ENCODE data around the gene TAOK2. TPM values are rescaled to one million over a fixed set of nuclear protein-coding genes. Genes with fewer than 3 reads are reported as not detected.
A peak's percentile ranks its signal among the peaks of the same experiment; 100 is the strongest.
"Not testable (repeated sequence)": the region's sequence is repeated elsewhere in the genome, so short reads cannot be mapped to it uniquely, and the experiment has no call there.

The TAOK2 gene
- total RNA-seq, 2 experiments from 2014 or later, result 13.1 to 14.1 TPM

GRCh38 chr16:29927070-29927905 lies 46.4 kb upstream of the TAOK2 start:
- ChIA-PET CTCF (interaction anchor here (1.2 to 1.8 kb wide), 3 partner anchors 32 to 120 kb away, joined by 3 to 10 read pairs (median 7); partner anchors contain the start of gene TMEM219), POLR2A (interaction anchor here (0.7 to 3.0 kb wide), 14 partner anchors 7 to 227 kb away, joined by 3 to 40 read pairs (median 6); partner anchors contain the start of genes ASPHD1, HIRIP3, INO80E and KIF22)
- Mint-ChIP-seq H3K36me3 (ENCODE audit: low read depth) (peaks cover 25% of the 10 kb centered on the region), H3K9me3 (no peaks in the 10 kb centered on the region), H3K4me1 (ENCODE audit: low read depth) (peaks cover 37% of the 10 kb centered on the region), H3K4me3 (peak overlapping the region; percentile 95), H3K27me3 (no peaks in the 10 kb centered on the region), H3K27ac (peak overlapping the region; percentile 93)
- DNase-seq (no peak), ATAC-seq (ENCODE audit: poor library complexity) (no peak)
- Histone ChIP-seq H3K4me1 (ENCODE audit: insufficient read depth, low read length) (peaks cover 30% of the 10 kb centered on the region), H3K9me3 (ENCODE audit: control insufficient read depth in 1 of 2, insufficient read depth in 1 of 2, low read length in 2 of 2) (no peaks in the 10 kb centered on the region), H3K36me3 (ENCODE audit: insufficient read depth, low read length) (peaks cover 9% of the 10 kb centered on the region), H3K27ac (ENCODE audit: low read depth in 1 of 2, low read length in 2 of 2) (no peak overlapping the region), H3K27me3 (ENCODE audit: control insufficient read depth in 1 of 2, insufficient read depth in 2 of 2, low read length in 2 of 2) (no peaks in the 10 kb centered on the region), H3K4me3 (ENCODE audit: low read length) (no peak overlapping the region)
- intact Hi-C loops (cut with DNase I, micrococcal nuclease), result loop anchor here in 1 of 2 experiments (2.0 kb wide), 1 partner anchor 68 kb away; the partner anchor contains the start of gene HIRIP3
- TF ChIP-seq, protein P1, sequence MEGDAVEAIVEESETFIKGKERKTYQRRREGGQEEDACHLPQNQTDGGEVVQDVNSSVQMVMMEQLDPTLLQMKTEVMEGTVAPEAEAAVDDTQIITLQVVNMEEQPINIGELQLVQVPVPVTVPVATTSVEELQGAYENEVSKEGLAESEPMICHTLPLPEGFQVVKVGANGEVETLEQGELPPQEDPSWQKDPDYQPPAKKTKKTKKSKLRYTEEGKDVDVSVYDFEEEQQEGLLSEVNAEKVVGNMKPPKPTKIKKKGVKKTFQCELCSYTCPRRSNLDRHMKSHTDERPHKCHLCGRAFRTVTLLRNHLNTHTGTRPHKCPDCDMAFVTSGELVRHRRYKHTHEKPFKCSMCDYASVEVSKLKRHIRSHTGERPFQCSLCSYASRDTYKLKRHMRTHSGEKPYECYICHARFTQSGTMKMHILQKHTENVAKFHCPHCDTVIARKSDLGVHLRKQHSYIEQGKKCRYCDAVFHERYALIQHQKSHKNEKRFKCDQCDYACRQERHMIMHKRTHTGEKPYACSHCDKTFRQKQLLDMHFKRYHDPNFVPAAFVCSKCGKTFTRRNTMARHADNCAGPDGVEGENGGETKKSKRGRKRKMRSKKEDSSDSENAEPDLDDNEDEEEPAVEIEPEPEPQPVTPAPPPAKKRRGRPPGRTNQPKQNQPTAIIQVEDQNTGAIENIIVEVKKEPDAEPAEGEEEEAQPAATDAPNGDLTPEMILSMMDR (IDR thresholded peaks at IDR 0.05), result no peak

DNA sequence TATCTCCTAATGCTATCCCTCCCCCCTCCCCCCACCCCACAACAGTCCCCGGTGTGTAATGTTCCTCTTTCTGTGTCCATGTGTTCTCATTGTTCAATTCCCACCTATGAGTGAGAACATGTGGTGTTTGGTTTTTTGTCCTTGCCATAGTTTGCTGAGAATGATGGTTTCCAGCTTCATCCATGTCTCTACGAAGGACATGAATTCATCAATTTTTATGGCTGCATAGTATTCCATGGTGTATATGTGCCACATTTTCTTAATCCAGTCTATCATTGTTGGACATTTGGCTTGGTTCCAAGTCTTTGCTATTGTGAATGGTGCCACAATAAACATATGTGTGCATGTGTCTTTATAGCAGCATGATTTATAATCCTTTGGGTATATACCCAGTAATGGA lies 41.9 kb upstream of the TAOK2 start:
- intact Hi-C loops (cut with DNase I, micrococcal nuclease); H3K9me3 ChIP-seq (ENCODE audit: control insufficient read depth in 1 of 2, insufficient read depth in 1 of 2, low read length in 2 of 2); H3K36me3 ChIP-seq (ENCODE audit: insufficient read depth, low read length); H3K27me3 Mint-ChIP-seq; H3K9me3 Mint-ChIP-seq; POLR2A ChIA-PET; H3K27me3 ChIP-seq (ENCODE audit: control insufficient read depth in 1 of 2, insufficient read depth in 2 of 2, low read length in 2 of 2); H3K4me3 Mint-ChIP-seq; ATAC-seq (ENCODE audit: poor library complexity); DNase-seq; H3K4me1 ChIP-seq (ENCODE audit: insufficient read depth, low read length); H3K36me3 Mint-ChIP-seq (ENCODE audit: low read depth); H3K4me3 ChIP-seq (ENCODE audit: low read length); H3K27ac ChIP-seq (ENCODE audit: low read depth in 1 of 2, low read length in 2 of 2); H3K27ac Mint-ChIP-seq: not testable (repeated sequence)
- peaks cover 10% of the 10 kb centered on the region for H3K4me1 Mint-ChIP-seq (ENCODE audit: low read depth)
- CTCF ChIA-PET, result interaction anchor here (0.6 kb wide), 1 partner anchor 101 kb away, joined by 3 read pairs; no protein-coding TSS in a partner anchor

DNA sequence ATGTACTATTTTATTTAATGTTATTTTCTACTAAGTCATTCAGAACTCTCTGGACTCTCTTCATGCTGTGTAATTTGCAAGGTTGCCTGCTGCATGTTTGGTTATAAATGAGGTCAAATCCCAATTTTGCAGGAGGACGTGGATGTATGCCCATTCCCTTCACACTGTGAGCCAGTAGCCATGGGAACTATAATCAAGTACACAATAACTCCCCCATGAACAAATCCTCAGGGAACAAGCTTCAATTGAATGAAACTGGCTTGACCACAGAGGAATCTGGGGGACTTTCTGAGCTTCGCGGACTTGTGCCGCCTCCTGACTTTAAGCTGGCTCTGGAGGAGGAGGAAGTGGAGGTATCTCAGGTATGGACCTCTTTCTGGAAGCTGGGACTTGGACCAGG lies 33.0 kb upstream of the TAOK2 start:
- Histone ChIP-seq H3K4me3 (ENCODE audit: low read length) (no peak overlapping the region), H3K27me3 (ENCODE audit: control insufficient read depth in 1 of 2, insufficient read depth in 2 of 2, low read length in 2 of 2) (peaks cover 0 to 3% of the 10 kb centered on the region in 2 experiments), H3K27ac (ENCODE audit: low read depth in 1 of 2, low read length in 2 of 2) (no peak overlapping the region), H3K36me3 (ENCODE audit: insufficient read depth, low read length) (no peaks in the 10 kb centered on the region), H3K4me1 (ENCODE audit: insufficient read depth, low read length) (no peaks in the 10 kb centered on the region), H3K9me3 (ENCODE audit: control insufficient read depth in 1 of 2, insufficient read depth in 1 of 2, low read length in 2 of 2) (peaks cover 0 to 4% of the 10 kb centered on the region in 2 experiments)
- intact Hi-C loops (cut with DNase I, micrococcal nuclease), result no loop called here
- no peak for ATAC-seq (ENCODE audit: poor library complexity)
- no peak overlapping the region for H3K4me3 Mint-ChIP-seq
- no peaks in the 10 kb centered on the region for H3K36me3 Mint-ChIP-seq (ENCODE audit: low read depth)
- H3K9me3 Mint-ChIP-seq, result no peaks in the 10 kb centered on the region
- DNase-seq, result no peak
- TF ChIP-seq, protein P1 (IDR thresholded peaks at IDR 0.05), result no peak
- CTCF ChIA-PET, result no interaction called here
- POLR2A ChIA-PET, result no interaction called here
- H3K4me1 Mint-ChIP-seq (ENCODE audit: low read depth), result peaks cover 4% of the 10 kb centered on the region
- H3K27ac Mint-ChIP-seq, result no peak overlapping the region
- H3K27me3 Mint-ChIP-seq, result peaks cover 4% of the 10 kb centered on the region

Measured in CD4-positive, alpha-beta T cell (primary cell).